CD4-positive, alpha-beta T cell treated with Interleukin-21 for 1 hour (primary cell): ENCODE data around the gene ICAM4.

Experiments used
- DNase-seq: peaks from one replicate; pipeline ENCODE4 v3.0.0-alpha.2; 2020

Gene ICAM4

DNA sequence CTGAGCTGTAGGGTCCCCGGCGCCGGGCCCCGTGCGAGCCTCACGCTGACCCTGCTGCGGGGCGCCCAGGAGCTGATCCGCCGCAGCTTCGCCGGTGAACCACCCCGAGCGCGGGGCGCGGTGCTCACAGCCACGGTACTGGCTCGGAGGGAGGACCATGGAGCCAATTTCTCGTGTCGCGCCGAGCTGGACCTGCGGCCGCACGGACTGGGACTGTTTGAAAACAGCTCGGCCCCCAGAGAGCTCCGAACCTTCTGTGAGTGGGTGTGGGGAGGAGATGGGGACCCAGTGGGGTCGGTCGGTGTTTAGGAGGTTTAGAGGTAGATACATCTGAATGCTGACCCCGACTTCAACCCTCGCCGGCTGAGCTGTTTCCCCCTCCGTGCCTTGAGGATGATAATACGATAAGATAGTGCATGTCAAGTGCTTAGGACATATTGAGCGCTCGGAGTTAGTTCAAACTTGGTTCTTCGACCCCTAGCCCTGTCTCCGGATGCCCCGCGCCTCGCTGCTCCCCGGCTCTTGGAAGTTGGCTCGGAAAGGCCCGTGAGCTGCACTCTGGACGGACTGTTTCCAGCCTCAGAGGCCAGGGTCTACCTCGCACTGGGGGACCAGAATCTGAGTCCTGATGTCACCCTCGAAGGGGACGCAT is 4.9 kb downstream of the ICAM4 start:
- DNase-seq: no peak

DNA sequence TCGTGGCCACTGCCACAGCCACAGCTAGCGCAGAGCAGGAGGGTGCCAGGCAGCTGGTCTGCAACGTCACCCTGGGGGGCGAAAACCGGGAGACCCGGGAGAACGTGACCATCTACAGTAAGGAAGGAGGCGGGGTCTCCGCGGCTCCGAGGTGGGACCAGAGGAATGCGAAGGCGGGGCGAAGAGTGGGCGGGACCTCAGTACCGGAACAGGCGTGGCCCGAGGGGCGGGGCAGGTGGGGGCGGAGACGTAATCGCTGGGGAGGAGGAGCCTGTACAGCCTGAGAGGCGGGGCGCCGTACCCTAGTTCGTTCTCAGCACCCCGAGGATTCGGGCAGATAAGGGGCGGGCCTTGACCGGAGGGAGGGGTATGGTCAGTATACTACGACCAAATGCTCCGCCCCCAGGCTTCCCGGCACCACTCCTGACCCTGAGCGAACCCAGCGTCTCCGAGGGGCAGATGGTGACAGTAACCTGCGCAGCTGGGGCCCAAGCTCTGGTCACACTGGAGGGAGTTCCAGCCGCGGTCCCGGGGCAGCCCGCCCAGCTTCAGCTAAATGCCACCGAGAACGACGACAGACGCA is 5.5 kb downstream of the ICAM4 start:
- DNase-seq: peak; percentile 75

DNA sequence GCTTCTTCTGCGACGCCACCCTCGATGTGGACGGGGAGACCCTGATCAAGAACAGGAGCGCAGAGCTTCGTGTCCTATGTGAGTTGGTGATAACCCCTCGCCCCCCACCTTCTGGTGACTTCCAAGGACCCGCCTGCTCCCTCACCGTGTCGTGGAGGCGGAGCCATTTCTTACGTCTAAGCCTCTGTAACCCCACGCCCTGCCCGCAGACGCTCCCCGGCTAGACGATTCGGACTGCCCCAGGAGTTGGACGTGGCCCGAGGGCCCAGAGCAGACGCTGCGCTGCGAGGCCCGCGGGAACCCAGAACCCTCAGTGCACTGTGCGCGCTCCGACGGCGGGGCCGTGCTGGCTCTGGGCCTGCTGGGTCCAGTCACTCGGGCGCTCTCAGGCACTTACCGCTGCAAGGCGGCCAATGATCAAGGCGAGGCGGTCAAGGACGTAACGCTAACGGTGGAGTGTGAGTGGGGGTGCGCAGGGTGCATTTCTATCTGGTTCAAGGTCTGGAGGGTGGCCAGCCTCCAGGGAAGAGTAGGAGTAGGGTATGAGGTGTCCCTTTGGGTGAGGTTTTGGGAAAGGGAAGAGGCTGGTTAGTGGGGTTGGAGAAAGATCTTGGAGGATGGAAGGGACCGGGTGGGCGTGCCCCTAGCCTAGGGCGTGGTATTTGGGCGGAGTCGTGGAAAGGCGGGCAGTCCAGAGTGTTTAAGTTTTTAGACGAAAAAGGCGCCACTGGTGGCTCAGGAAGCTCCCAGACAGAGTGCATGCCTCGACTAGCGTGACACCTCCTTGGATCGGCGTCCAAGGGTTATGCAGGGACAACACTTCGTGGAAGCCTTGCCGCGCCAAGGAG is 6.3 kb downstream of the ICAM4 start:
- no peak for DNase-seq

DNA sequence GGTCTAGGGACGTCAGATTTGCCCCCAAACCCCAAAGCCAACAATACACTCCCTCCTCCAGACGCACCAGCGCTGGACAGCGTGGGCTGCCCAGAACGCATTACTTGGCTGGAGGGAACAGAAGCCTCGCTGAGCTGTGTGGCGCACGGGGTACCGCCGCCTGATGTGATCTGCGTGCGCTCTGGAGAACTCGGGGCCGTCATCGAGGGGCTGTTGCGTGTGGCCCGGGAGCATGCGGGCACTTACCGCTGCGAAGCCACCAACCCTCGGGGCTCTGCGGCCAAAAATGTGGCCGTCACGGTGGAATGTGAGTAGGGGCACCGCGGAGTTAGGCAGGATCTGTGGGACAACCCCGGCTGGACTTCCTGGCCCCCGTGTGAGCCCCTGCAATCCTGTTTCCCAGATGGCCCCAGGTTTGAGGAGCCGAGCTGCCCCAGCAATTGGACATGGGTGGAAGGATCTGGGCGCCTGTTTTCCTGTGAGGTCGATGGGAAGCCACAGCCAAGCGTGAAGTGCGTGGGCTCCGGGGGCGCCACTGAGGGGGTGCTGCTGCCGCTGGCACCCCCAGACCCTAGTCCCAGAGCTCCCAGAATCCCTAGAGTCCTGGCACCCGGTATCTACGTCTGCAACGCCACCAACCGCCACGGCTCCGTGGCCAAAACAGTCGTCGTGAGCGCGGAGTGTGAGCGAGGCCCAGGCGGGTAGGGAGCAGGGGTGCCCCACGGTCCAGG is 7.0 kb downstream of the ICAM4 start:
- no peak for DNase-seq

DNA sequence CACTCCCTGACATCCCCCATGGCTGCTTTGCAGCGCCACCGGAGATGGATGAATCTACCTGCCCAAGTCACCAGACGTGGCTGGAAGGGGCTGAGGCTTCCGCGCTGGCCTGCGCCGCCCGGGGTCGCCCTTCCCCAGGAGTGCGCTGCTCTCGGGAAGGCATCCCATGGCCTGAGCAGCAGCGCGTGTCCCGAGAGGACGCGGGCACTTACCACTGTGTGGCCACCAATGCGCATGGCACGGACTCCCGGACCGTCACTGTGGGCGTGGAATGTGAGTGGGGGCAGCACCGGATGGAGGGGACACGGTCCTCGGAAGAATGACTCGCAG is 7.6 kb downstream of the ICAM4 start:
- DNase-seq: no peak

DNA sequence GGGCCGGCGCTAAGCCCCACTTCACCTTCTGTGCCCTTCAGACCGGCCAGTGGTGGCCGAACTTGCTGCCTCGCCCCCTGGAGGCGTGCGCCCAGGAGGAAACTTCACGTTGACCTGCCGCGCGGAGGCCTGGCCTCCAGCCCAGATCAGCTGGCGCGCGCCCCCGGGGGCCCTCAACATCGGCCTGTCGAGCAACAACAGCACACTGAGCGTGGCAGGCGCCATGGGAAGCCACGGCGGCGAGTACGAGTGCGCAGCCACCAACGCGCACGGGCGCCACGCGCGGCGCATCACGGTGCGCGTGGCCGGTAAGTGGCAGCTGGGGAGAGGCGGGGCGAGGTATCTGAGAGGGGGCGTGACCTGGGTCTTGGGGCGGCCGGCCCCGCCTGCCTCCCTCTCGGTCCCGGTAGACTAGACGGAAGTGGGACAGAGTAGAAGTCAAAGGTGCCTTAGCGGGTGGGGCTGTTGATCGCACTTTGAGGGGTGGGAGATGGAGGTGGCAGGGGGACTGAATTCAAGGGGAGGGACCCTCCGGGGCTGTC is 8.6 kb downstream of the ICAM4 start:
- DNase-seq: peak; percentile 84

DNA sequence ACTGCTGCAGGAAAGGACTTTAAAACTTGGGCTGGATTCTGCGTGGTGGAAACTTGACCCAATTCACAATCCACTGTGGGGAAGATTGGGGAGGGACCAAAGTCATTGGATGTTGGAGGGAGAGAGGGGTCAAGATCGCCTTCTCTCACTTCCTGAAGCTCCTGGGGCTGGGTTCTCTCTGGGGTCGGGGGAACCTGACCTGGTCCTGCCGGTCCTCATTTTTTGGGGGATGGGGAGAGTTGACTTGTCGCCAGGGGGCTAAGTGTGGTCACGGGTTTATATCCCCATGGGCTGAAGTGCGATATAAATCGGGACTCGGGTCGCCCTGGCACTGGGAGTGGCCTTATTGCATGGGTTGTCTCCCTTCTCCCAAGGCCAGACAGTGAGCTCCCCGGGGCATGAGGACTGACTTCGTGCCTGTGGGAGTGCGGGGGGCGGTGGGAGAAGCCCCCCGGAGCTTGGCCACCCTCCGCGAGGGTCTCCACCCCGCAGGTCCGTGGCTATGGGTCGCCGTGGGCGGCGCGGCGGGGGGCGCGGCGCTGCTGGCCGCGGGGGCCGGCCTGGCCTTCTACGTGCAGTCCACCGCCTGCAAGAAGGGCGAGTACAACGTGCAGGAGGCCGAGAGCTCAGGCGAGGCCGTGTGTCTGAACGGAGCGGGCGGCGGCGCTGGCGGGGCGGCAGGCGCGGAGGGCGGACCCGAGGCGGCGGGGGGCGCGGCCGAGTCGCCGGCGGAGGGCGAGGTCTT is 9.3 kb downstream of the ICAM4 start:
- no peak for DNase-seq

DNA sequence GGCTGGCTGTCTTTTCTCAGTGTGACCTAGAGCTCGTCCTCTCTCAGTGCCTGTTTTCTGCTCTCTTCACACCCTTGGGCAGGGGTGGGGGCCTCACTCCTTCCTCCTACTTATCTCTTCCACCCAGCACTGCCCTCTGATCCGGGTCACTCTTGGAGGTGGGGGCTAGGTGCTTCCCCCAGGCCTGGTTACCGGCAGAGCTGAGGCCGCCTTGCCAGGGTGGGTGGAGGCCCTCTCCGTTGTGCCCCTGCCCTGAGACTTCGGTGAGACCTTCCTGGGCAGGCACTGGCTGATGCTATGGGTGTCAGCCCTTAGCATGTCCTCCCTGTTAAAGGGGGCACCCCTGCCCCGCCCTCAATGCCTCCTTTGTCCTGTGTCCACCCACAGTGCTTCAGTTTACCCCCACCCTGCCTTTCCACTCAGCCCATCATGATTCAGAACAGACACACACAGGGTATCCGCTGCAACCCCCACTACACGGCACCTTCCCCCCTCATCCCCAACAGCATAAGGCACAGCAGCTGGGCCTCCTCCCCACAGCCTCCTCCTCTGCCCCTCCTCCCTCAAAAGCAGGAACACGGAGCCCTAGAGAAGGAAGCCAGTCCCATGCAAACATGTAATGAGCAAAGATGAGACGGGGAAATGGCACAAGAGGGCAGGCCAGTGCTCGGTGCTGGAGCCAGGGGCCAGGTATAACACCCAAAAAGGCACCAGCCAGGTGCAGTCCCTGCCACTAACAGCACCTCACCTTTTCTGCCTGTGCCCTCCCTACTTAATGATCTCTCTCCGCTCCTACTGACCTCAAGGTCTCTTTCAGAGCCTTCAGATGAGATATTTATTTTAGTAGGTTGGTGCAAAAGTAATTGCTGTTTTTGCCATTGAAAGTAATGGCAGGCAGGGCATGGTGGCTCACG is 13.0 kb downstream of the ICAM4 start:
- no peak for DNase-seq

DNA sequence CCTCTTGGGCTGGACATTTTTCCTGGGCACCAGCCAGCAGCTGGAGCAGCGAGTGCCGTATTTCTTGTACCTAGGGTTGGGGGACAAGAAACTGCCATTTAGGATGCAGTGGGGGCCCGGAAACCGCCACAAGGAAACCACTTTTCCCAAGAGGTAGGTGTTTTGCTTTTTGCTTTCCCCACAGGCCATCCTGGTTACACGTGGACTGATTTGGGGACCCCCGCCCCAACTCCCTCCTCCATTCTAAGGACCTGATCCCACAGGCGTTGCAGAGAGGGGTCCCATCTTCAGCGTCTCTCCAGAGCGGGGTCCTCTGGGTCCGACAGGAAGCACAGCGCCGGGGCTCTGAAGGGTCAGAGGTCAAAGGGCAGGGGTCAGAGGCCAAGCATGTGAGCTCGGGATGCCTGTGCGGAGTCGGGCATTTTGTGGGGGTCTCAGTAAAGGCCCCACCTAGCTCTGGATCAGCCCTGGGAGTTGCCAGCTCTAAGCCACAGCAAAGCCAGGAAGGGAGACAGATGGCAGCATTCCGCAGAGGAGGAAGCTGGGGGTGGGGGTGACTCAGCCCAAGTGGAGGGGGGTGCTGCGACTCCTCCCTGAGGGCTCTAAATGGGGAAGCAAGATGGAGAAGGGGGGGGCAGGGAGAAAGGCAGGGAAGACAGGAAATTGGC is 18.5 kb downstream of the ICAM4 start:
- no peak for DNase-seq

DNA sequence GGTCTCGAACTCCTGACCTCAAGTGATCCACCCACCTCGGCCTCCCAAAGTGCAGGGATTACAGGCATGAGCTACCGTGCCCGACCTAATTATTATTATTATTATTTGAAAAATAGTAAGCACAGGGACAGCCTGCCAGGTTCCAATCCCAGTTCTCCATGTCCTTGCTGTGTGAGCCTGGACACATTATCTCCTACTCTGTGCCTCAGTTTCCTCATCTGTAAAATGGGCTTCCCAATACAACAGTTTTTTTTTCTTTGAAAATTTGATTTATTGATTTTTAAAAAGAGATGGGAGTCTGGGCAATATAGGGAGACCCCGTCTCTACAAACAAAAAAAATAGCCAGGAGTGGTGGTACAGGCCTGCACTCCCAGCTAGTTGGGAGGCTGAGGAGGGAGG is 19.6 kb downstream of the ICAM4 start:
- no peak for DNase-seq

DNA sequence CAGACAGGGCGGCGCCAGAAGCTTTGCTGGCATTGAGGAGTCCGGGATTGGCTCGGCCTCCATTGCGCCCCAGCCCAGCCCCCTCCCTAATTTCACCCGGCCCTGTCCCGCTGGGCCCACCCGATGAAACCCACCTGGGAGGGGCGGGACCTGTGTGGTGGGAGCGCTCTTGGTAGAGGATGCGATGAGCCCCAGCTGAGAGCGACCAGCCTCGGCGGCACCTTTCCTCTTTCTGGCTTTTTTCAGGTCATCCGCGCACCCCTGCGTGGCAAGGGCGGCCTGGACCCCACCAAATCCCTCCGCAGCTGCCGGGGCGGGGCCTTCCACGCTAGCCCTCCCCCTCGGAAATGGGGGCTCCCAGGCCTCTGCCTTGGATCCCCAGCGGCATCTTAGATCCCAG is 22.7 kb downstream of the ICAM4 start, which contains the start of gene ZGLP1:
Gene ZGLP1 (minus strand): TSS at position 393 of the 400 bp plus-strand sequence.
- DNase-seq: no peak

DNA sequence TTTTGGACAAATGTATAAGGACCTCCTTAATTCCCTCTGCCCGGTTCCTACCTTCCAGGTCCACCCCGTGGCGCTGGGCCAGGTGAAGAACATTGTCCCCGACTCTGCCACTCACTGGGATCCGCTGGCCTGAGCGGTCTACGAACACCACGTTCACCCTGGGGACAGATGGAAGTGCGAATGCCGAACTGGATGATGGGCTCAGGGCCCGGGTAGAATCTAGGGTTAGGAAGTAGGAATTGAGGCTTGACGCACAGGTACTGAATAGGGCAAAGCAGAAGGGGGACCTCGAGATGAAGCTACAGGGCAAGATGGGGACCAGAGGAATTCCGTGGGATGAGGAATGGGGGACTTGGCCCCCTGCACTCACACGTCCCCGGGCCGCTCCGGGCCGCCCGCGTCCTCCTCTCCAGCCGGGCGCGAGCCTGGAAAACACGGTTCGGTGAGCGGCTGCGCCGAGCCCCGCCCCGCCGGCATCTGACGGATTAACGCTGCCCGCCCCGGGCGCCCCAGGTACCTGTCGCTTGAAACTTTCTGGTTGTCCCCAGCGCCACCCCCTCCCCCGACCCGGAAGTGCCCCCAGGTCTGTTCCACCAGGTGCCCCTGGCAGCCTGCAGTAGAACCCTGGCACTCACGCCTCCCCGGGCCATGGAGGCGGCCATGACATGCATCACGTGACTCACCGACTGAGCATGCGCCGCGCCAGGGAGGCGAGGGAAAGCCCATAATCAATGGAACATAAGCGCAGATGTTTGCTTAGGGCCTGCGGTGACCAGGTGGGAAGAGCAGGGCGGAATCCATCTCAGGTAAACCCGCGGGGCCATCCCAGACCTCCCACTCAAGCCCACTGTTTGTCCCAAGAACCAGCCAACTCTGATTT is 28.8 kb downstream of the ICAM4 start, which contains the start of gene FDX2:
Gene FDX2 (minus strand): TSS at position 681 of the 880 bp plus-strand sequence. CDS start 19 bp downstream, at position 662.
- DNase-seq: peak; percentile 92

DNA sequence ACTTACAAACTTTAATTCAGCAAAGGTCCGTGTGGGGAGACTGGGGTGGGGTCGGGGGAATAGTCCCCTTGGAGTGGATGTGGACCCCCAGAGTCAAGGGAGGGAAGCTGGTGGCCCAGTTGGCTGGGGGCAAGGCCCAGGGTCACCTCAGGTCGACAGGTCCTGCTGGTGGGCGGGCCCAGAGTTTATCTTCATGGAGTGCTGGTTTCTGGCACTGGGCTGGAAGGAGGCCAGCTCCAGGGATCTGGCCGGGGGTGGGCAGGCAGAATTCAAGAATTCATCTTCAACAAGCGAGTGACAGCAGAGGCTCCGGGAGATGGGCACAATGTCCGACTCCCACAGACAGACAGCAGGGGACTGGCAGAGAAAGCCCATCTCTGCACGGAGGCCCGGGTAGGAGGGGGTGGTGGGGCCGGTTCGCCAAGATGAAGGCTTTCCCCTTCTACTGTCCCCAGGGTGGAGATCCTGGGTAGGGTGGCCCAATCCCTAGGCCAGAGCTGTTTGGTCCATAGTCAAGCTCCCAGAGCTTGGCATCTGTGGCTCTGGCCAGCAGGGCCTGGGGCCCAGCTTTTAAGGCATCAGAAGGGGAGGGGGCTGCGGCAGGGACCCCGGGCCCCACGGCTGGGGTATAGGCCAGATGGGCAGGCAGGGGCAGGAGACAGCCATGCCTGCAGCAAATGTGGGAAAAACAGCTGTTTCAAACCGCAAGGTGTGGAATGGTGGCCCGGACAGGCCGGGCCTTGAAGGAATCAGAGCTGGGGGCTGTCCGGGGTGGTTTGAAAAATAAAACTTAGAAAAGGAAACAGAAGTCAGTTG is 29.7 kb downstream of the ICAM4 start:
- DNase-seq: no peak

DNA sequence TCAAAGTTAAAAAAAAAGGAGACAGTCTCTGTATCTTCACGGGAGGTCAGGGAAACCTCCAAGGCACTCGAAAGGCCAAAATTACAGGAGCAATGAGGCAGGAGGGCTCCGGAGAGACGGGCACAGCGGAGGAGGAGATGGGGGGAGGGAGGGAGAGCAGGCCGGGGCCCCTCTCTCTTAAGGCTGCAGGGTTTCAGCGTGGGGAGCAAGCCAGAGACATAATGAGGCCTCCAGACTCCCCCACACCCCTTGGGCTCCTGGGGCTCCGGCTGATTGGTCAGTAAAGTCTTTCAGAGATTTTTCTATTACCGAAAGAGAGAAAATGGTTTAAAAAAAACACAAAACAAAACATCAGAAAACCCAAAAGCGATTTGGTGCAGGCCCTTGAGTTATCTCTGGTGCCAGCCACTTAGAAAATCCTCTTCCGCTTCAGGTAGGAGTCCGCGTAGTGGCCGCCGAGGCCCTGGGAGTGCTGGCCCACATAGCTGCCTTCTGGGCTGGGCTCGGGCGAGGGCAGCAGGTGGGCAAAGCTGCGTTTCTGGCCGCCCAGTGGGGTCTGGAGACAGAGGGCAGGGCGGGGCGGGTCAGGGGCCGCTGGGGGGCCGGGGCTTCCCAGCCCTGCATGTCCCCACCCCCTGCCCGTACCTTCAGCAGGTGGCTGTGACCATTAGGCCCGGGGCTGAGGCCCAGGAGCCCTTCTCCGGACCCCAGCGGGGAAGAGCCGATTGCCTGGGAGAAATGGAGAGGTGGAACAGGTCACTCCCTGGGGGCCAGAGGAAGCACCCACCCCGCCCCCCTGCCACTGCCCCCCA is 30.5 kb downstream of the ICAM4 start:
- DNase-seq: no peak

DNA sequence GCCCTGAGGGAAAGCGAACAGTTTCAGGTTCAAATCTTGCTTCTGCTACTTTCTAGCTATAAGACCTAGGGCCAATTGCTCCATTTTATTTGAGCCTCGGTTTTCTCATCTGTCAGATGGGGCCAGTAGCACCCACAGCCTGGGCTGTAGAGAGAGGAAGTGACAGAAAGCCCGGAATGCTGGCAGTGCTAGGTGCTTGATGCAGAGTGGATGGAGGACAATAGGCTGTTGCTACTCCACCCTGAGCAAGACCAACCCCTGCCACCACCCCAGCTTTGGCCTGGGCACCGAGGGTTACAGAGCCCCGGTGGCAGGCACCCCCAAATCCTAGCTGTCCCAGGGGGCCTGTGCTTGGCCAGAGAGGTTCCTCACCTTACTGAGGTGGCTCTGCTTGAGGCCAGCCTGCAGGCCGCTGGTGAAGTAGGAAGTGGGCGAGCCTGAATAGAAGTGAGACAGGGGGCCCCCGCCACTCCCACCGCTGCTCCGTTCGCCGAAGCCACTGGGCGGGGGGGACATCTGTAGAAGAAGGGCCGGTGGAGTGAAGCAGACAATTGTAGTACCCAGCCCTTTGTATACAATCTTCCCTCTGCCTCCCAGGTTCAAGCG is 31.2 kb downstream of the ICAM4 start:
- no peak for DNase-seq

DNA sequence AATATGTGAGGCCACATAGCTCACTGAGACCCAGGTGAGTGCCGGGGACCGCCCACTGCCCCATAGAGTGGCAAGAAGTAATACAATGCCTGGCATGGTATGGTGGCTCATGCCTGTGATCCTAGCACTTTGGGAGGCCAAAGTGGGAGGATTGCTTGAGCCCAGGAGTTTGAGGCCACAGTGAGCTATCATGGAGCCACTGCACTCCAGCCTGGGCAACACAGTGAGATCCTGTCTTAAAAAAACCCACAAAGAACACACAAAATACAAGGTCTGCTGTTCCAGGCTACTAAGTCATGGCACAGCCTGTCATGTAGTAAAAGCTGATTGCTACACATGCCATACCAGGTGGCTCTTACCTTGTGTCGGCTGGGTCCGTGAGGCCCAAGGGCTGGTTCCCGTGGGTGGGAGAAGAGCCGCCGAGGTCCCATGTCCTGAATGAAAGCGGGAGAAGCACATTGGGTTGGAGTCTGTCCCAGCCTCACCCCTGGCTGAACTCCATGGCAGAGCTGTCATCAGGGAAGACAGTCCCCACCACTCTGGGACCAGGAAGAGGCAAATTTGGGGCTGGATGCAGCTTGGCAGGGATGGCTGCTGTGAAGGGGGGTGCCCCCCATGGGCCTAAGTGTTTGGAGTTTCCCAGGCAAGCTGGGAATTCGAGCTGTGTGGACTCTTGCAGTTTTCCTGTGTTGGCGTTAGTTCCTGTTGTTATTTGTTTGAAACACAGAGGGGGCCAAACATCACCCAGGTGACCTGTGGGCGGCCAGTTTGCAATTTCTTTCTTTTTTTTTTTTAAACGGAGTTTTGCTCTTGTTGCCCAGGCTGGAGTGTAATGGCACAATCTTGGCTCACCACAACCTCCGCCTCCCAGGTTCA is 32.3 kb downstream of the ICAM4 start:
- DNase-seq: no peak
